Upper lobe of right lung (tissue), 1 donor: ENCODE data around the gene FAM228B. TPM values are rescaled to one million over a fixed set of nuclear protein-coding genes. Genes with fewer than 3 reads are reported as not detected.

ENCODE experiments used
- ATAC-seq: fragments of 200-7000 bp; cut with Tn5 transposase; one replicate; pipeline ENCODE4 v1.9.1; 2020; ENCODE audit warnings: mild to moderate bottlenecking, moderate library complexity
- DNase-seq: peaks from one replicate; pipeline ENCODE4 v3.0.0-alpha.2; 2020
- H3K27ac ChIP-seq: fragments of 200-600 bp; one replicate; pipeline ENCODE4 v1.8.0; 2022
- H3K27me3 ChIP-seq: fragments of 200-600 bp; one replicate; pipeline ENCODE4 v1.8.0; 2022; ENCODE audit warnings: mild to moderate bottlenecking
- H3K36me3 ChIP-seq: fragments of 200-600 bp; one replicate; pipeline ENCODE4 v1.8.0; 2022
- H3K4me1 ChIP-seq: fragments of 200-600 bp; one replicate; pipeline ENCODE4 v1.8.0; 2022
- H3K4me3 ChIP-seq: fragments of 200-600 bp; one replicate; pipeline ENCODE4 v1.8.0; 2022; ENCODE audit warnings: mild to moderate bottlenecking
- H3K9me3 ChIP-seq: fragments of 200-600 bp; one replicate; pipeline ENCODE4 v1.8.0; 2022
- intact Hi-C: fragments of 100-400 bp; cut with DNase I; formaldehyde crosslinking; loops from one replicate; pipeline ENCODE4 v1.11.0; 2022
- total RNA-seq: library from RNA; stranded (reverse); fragmentation: NEBNext Ultra II Directional; extraction: Animal tissue kit (Norgen Biotek cat#: 25700); gene quantifications from one replicate; pipeline ENCODE4 v1.2.1, GENCODE V29; 2021
- TF ChIP-seq, protein P1 (sequence below): fragments of 200-600 bp; IDR thresholded peaks from one replicate; pipeline ENCODE4 v1.8.0; 2022; ENCODE audit warnings: antibody characterized with exemption
- donor health status: DM: no; HTN: yes; CAD: no; lungs with severe emphysema.

FAM228B gene
- total RNA-seq, 1 donor from 2014 or later, result 28.4 TPM

- H3K9me3 ChIP-seq, result no peaks in the 10 kb centered on the region
- H3K4me1 ChIP-seq, result no peaks in the 10 kb centered on the region
- ATAC-seq (no peak), DNase-seq (no peak)
- no peak overlapping the region for H3K27ac ChIP-seq
- intact Hi-C loops, result no loop called here
- TF ChIP-seq, protein P1, sequence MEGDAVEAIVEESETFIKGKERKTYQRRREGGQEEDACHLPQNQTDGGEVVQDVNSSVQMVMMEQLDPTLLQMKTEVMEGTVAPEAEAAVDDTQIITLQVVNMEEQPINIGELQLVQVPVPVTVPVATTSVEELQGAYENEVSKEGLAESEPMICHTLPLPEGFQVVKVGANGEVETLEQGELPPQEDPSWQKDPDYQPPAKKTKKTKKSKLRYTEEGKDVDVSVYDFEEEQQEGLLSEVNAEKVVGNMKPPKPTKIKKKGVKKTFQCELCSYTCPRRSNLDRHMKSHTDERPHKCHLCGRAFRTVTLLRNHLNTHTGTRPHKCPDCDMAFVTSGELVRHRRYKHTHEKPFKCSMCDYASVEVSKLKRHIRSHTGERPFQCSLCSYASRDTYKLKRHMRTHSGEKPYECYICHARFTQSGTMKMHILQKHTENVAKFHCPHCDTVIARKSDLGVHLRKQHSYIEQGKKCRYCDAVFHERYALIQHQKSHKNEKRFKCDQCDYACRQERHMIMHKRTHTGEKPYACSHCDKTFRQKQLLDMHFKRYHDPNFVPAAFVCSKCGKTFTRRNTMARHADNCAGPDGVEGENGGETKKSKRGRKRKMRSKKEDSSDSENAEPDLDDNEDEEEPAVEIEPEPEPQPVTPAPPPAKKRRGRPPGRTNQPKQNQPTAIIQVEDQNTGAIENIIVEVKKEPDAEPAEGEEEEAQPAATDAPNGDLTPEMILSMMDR, result no peak
- H3K4me3 ChIP-seq, result no peak overlapping the region
- H3K27me3 ChIP-seq, result no peaks in the 10 kb centered on the region
- H3K36me3 ChIP-seq, result peaks cover 4% of the 10 kb centered on the region
Measured at GRCh38 chr2:24159708-24160107, 36.4 kb downstream of the FAM228B start.

GRCh38 chr2:24160761-24161160 is 37.5 kb downstream of the FAM228B start:
- DNase-seq (no peak), ATAC-seq (no peak)
- H3K9me3 ChIP-seq, result no peaks in the 10 kb centered on the region
- H3K27me3 ChIP-seq, result no peaks in the 10 kb centered on the region
- no peak overlapping the region for H3K27ac ChIP-seq
- intact Hi-C loops, result no loop called here
- TF ChIP-seq, protein P1, result no peak
- H3K4me1 ChIP-seq, result no peaks in the 10 kb centered on the region
- no peak overlapping the region for H3K4me3 ChIP-seq
- H3K36me3 ChIP-seq, result peaks cover 4% of the 10 kb centered on the region

GRCh38 chr2:24162494-24162893 is 39.2 kb downstream of the FAM228B start:
- DNase-seq, result no peak
- intact Hi-C loops, result no loop called here
- no peak overlapping the region for H3K4me3 ChIP-seq
- H3K27me3 ChIP-seq, result no peaks in the 10 kb centered on the region
- no peaks in the 10 kb centered on the region for H3K9me3 ChIP-seq
- no peak for ATAC-seq
- H3K27ac ChIP-seq, result no peak overlapping the region
- peaks cover 4% of the 10 kb centered on the region for H3K36me3 ChIP-seq
- no peaks in the 10 kb centered on the region for H3K4me1 ChIP-seq
- TF ChIP-seq, protein P1, result no peak

DNA sequence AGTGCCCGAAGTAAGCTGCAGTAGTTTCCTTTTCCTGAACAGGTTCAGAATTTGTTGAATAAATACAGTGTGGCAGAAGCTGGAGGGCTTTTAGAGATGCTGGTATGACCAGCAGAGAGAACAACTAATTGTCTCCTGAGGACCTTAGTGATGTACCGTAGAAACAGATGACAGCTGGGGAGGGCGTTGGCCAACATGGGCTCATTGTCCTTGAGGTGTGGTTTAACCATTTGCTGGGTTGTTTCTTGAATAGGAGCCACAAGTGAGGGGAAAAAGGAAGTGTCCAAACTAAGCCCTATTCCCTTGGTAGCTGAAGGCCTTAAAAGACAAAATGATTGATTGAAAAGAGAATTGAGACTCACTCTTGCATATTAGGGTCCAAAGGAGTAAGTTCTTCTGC is 39.9 kb downstream of the FAM228B start:
- Histone ChIP-seq H3K36me3 (peaks cover 4% of the 10 kb centered on the region), H3K27me3 (no peaks in the 10 kb centered on the region), H3K4me1 (no peaks in the 10 kb centered on the region), H3K9me3 (no peaks in the 10 kb centered on the region), H3K4me3 (no peak overlapping the region), H3K27ac (no peak overlapping the region)
- TF ChIP-seq, protein P1, result no peak
- ATAC-seq (no peak), DNase-seq (no peak)
- intact Hi-C loops, result no loop called here

DNA sequence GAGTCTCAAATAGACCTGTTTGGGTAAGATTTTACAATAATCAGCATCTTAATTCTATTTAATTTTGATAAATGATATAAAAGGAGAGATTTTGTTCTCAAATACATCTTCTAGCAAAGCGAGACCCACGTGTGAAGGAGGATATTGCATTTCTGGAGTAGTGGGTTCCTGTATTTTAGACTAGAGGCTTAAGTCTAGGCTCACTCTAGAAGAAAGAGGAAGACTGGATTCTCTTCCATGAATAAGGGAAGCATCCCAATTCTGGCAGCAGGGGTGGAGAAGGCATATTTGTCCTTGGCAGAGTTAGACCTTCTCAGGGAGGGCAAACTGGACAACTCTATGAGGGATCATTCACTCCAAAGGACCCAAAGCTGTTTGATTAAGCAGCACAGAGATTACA is 40.3 kb downstream of the FAM228B start:
- no peaks in the 10 kb centered on the region for H3K27me3 ChIP-seq
- no peak overlapping the region for H3K27ac ChIP-seq
- intact Hi-C loops, result no loop called here

More for the DNA sequence above, 40.3 kb downstream of the FAM228B start:
- DNase-seq (no peak), ATAC-seq (no peak)
- Histone ChIP-seq H3K36me3 (peaks cover 3% of the 10 kb centered on the region), H3K4me1 (no peaks in the 10 kb centered on the region), H3K9me3 (no peaks in the 10 kb centered on the region), H3K4me3 (no peak overlapping the region)
- TF ChIP-seq, protein P1, result no peak
